BJ (cell line): Measurements from ENCODE around the gene FBXW8. TPM values are rescaled to one million over a fixed set of nuclear protein-coding genes. Genes with fewer than 3 reads are reported as not detected.

ENCODE experiments used
- CTCF ChIA-PET: fragments of 350-600 bp; formaldehyde crosslinking; extraction: SDS; loops from one replicate; lab custom pipeline; 2021; ENCODE audit warnings: antibody characterized with exemption, inconsistent platforms; lab: Yijun Ruan, JAX
- POLR2A ChIA-PET: fragments of 300-600 bp; sonication (Branson Sonifier 250); formaldehyde crosslinking; extraction: SDS; loops from one replicate; lab custom pipeline; 2021; ENCODE audit warnings: antibody characterized with exemption; lab: Charles Lee
- DNase-seq: peaks from one replicate; pipeline ENCODE4 v3.0.0-alpha.2; 2011; ENCODE audit warnings: low read depth
- H3K27me3 ChIP-seq: 2 replicates; pipeline ENCODE4 v1.6.0; 2011; ENCODE audit warnings: low read length; ENCODE audit not compliant: control insufficient read depth, insufficient read depth
- H3K36me3 ChIP-seq: 2 replicates; pipeline ENCODE4 v1.5.1; 2011; ENCODE audit warnings: low read length; ENCODE audit not compliant: control insufficient read depth, insufficient read depth
- H3K4me3 ChIP-seq: 2 replicates; pipeline ENCODE4 v1.5.1; 2011; ENCODE audit warnings: low read depth, mild to moderate bottlenecking, control low read depth, low read length
- CTCF ChIP-seq: IDR thresholded peaks from 2 replicates; pipeline ENCODE4 v1.5.1; 2011; ENCODE audit warnings: low read depth, mild to moderate bottlenecking, control low read depth, inconsistent platforms, low read length, moderate library complexity; ENCODE audit not compliant: insufficient read depth
- polyA plus RNA-seq: library from polyadenylated mRNA; depleted of rRNA; stranded (reverse); fragments of >200 nt; gene quantifications from 2 replicates; pipeline ENCODE4 v1.2.3, GENCODE V29; 2011

Gene FBXW8
- polyA plus RNA-seq, 1 experiment: 27.3 TPM

- CTCF ChIA-PET: no interaction called here
- no peak for TF ChIP-seq CTCF
- Histone ChIP-seq H3K27me3 (no peaks in the 10 kb centered on the region), H3K4me3 (no peak overlapping the region), H3K36me3 (peaks cover 10% of the 10 kb centered on the region)
- POLR2A ChIA-PET: no interaction called here
- DNase-seq: no peak
Measured at GRCh38 chr12:116968986-116969385, 58.2 kb downstream of the FBXW8 start.

GRCh38 chr12:116969615-116970585 is 59.1 kb downstream of the FBXW8 start:
- no peak for DNase-seq
- no peak for TF ChIP-seq CTCF
- POLR2A ChIA-PET: no interaction called here
- Histone ChIP-seq H3K4me3 (no peak overlapping the region), H3K36me3 (peaks cover 10% of the 10 kb centered on the region), H3K27me3 (no peaks in the 10 kb centered on the region)
- CTCF ChIA-PET: no interaction called here

GRCh38 chr12:116971222-116971621 is 60.5 kb downstream of the FBXW8 start:
- Histone ChIP-seq H3K27me3 (no peaks in the 10 kb centered on the region), H3K36me3 (peaks cover 10% of the 10 kb centered on the region), H3K4me3 (no peak overlapping the region)
- no peak for TF ChIP-seq CTCF
- POLR2A ChIA-PET: no interaction called here
- DNase-seq: no peak
- CTCF ChIA-PET: interaction anchor here (1.2 kb wide), 1 partner anchor 9 kb away, joined by 3 read pairs; no protein-coding TSS in a partner anchor

- ChIA-PET CTCF (no interaction called here), POLR2A (interaction anchor here (0.5 kb wide), 1 partner anchor 294 kb away, joined by 5 read pairs; no protein-coding TSS in a partner anchor)
- DNase-seq: no peak
- H3K36me3 ChIP-seq: peaks cover 5% of the 10 kb centered on the region
- no peak for TF ChIP-seq CTCF
- H3K27me3 ChIP-seq: no peaks in the 10 kb centered on the region
- no peak overlapping the region for H3K4me3 ChIP-seq
Measured at GRCh38 chr12:116975779-116976393, 65.1 kb downstream of the FBXW8 start.
